Measurements from ENCODE around the gene C9.
"Not testable (repeated sequence)": the region's sequence is repeated elsewhere in the genome, so short reads cannot be mapped to it uniquely, and the experiment has no call there.

Gene C9

DNA sequence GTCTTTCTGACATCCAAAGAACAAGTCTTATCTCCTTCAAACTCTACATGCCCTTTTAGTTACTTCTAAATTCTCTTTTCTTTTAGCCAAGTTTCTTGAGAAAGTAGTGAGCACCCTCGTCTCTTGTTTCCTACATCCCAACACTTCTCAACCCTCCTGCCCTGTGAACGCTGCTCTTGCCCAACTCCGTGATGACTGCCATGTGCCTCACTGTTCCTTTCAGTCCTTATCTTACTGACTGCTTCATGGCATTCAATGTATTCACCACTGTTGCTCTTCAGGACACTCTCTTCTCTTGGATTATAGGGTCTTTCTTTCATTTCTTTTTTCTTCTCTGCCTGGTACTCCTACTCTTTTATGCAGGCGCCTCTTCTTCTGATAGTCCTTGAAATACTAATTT, 14.8 kb downstream of the C9 start:
- TF ChIP-seq, protein P1, sequence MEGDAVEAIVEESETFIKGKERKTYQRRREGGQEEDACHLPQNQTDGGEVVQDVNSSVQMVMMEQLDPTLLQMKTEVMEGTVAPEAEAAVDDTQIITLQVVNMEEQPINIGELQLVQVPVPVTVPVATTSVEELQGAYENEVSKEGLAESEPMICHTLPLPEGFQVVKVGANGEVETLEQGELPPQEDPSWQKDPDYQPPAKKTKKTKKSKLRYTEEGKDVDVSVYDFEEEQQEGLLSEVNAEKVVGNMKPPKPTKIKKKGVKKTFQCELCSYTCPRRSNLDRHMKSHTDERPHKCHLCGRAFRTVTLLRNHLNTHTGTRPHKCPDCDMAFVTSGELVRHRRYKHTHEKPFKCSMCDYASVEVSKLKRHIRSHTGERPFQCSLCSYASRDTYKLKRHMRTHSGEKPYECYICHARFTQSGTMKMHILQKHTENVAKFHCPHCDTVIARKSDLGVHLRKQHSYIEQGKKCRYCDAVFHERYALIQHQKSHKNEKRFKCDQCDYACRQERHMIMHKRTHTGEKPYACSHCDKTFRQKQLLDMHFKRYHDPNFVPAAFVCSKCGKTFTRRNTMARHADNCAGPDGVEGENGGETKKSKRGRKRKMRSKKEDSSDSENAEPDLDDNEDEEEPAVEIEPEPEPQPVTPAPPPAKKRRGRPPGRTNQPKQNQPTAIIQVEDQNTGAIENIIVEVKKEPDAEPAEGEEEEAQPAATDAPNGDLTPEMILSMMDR (IDR thresholded peaks at IDR 0.05; ENCODE audit: borderline replicate concordance, insufficient read depth, low read depth, low read length) = no peak
- no peak overlapping the region for H3K4me3 ChIP-seq (ENCODE audit: low read depth, low read length)

DNA sequence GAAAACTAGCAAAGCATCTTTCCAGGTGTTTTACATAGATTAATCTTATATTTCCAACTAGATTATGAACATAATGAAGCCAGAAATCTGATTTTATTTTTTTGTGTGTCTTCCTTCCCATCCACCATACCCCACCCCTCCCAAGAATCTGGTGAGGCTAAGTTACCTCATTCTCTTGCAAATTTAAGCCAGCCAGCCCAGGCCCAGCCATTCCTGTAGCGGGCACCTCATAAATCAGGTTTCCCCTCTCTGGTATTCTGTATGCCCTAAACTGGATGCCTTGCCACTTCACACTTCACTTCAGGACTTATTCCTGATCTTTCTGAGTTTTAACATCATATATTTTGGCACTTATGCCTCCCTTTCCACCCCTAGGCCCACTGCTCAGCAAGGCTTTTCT, 21.8 kb downstream of the C9 start:
- TF ChIP-seq, protein P1 (IDR thresholded peaks at IDR 0.05; ENCODE audit: borderline replicate concordance, insufficient read depth, low read depth, low read length) = no peak
- H3K4me3 ChIP-seq (ENCODE audit: low read depth, low read length) = no peak overlapping the region

GRCh38 chr5:39341896-39342295, 22.4 kb downstream of the C9 start:
- TF ChIP-seq, protein P1 (IDR thresholded peaks at IDR 0.05; ENCODE audit: borderline replicate concordance, insufficient read depth, low read depth, low read length) = no peak
- H3K4me3 ChIP-seq (ENCODE audit: low read depth, low read length) = no peak overlapping the region

- TF ChIP-seq, protein P1 (IDR thresholded peaks at IDR 0.05; ENCODE audit: borderline replicate concordance, insufficient read depth, low read depth, low read length) = no peak
- H3K4me3 ChIP-seq (ENCODE audit: low read depth, low read length) = no peak overlapping the region
Observed at GRCh38 chr5:39340506-39340905, 23.8 kb downstream of the C9 start.

GRCh38 chr5:39337252-39337915, 26.9 kb downstream of the C9 start:
- TF ChIP-seq, protein P1 (IDR thresholded peaks at IDR 0.05; ENCODE audit: borderline replicate concordance, insufficient read depth, low read depth, low read length) = no peak
- H3K4me3 ChIP-seq (ENCODE audit: low read depth, low read length) = no peak overlapping the region

- not testable (repeated sequence) for H3K4me3 ChIP-seq (ENCODE audit: low read depth, low read length)
Observed at GRCh38 chr5:39334296-39334695, 30.0 kb downstream of the C9 start.

DNA sequence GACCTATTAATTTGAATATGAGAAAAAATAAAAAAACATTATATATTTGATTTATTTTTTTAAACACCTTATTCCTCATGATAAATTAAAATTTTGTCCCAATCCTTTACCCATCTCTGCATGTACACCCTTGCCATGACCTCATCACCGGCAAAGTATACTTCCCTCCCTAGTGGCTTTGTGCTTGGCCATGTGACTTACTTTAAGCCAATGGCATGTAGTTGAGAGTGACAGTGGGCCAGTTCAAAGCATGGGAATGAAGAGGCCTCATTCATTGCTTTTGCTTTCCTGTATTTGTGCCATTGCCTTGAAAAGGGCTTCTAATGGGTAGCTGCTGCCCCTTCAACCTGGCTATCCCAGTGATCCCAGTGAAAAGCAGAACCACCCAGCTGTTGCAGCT, 31.2 kb downstream of the C9 start:
- no peak overlapping the region for H3K4me3 ChIP-seq (ENCODE audit: low read depth, low read length)
- TF ChIP-seq, protein P1 (IDR thresholded peaks at IDR 0.05; ENCODE audit: borderline replicate concordance, insufficient read depth, low read depth, low read length) = no peak

Data from GM12875 (cell line).